HG03439 (cell line): ENCODE data around the gene HTR3B.

Source experiments
- ATAC-seq: cut with Tn5 transposase; IDR thresholded peaks from one replicate; pipeline ENCODE4 v1.9.1; 2021; ENCODE audit warnings: mild to moderate bottlenecking, moderate library complexity; ENCODE audit not compliant: unreplicated experiment

HTR3B gene

DNA sequence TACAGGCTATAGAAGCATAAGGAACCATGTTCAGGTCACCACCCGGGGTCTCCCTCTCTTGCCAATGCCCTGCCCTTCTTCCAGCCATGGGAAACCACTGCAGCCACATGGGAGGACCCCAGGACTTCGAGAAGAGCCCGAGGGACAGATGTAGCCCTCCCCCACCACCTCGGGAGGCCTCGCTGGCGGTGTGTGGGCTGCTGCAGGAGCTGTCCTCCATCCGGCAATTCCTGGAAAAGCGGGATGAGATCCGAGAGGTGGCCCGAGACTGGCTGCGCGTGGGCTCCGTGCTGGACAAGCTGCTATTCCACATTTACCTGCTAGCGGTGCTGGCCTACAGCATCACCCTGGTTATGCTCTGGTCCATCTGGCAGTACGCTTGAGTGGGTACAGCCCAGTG is 84.8 kb downstream of the HTR3B start:
- ATAC-seq, result no peak

DNA sequence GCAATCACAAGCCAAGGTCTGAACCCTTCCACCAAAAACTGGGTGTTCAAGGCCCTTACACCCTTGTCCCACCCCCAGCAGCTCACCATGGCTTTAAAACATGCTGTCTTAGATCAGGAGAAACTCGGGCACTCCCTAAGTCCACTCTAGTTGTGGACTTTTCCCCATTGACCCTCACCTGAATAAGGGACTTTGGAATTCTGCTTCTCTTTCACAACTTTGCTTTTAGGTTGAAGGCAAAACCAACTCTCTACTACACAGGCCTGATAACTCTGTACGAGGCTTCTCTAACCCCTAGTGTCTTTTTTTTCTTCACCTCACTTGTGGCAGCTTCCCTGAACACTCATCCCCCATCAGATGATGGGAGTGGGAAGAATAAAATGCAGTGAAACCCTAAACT is 85.3 kb downstream of the HTR3B start:
- ATAC-seq, result no peak

DNA sequence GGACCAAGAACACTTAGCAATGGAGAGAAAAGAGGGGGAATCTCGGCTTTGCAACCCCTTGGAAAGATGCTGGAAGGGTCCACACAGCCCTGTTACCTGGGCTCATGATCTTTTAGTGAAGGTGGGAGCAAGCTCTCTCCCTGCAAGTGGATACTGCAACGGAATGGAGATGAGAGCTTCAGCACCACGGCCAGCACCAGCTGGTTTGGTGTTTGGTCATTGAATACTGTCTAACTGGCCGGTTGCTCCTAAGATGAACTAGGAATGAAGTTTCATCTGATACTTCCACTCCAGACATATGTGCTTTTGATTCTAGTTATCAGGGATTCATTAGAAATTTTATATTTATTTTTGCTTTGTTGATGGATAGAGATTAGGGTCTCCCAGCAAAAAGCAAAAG is 86.6 kb downstream of the HTR3B start:
- ATAC-seq, result no peak

DNA sequence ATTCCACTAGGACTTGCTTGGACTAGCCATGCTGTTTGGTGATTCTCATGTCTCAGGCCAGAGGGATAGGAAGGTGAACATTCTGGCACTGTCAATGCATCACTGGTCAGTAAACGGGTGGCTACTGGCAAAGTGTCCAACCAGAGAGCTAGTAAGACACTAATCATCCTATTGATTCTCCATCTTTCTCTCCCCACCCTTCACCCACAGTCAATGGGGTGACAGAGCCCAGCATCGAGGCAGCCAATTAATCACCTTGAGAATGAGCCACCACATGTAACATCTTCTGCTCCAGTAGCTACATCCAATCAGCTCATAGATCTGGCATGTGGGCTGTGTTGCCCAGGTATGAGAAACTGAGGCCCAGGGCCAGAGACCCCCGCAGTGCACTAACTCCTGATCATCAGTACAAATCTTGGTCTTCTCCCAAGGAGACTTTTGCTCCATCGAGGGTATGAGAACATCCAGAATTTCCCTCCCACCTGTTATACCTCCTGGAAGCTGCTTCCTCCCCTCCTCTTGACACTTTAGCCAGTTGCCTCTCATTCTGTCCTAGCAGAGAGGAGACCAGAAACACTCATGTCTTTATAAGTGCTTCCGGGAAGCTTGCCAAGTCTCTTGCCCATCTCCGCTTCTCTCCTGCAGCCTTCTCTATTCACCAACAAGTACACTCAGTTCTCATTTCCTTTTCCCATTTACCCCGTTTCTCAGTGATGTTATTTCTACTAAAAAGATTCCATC is 87.3 kb downstream of the HTR3B start:
- no peak for ATAC-seq

DNA sequence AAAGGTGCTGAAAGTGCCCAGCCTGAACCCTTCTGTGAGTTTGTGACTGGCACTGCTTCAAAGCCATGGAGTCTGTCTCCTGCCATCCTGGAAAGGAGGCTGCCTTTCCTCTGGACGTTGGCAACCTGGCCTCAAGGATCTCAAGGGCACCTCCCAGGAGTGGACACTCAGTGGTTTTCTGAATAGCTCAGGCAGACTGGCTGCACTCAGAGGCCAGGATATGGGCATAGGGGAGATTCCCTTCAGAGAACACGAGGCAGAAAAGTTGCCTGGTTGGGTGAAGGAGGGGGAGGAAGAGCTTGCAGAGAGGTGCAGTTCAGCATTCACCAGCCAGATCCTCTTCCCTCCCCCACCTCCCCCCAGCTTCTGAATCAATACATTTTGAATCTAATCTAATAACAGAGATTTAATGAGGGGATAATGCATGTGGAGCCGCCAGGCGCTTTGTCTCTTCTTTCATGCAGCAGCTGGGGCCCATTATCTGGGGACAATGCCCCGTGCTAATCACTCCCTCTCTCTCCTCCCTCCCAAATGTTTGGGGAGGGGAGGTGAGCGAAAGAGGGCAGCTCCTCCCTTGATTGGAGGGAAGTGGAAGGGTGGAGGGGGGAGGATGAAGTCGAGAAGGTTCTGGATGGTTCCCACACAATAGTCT is 88.0 kb downstream of the HTR3B start:
- ATAC-seq, result no peak

DNA sequence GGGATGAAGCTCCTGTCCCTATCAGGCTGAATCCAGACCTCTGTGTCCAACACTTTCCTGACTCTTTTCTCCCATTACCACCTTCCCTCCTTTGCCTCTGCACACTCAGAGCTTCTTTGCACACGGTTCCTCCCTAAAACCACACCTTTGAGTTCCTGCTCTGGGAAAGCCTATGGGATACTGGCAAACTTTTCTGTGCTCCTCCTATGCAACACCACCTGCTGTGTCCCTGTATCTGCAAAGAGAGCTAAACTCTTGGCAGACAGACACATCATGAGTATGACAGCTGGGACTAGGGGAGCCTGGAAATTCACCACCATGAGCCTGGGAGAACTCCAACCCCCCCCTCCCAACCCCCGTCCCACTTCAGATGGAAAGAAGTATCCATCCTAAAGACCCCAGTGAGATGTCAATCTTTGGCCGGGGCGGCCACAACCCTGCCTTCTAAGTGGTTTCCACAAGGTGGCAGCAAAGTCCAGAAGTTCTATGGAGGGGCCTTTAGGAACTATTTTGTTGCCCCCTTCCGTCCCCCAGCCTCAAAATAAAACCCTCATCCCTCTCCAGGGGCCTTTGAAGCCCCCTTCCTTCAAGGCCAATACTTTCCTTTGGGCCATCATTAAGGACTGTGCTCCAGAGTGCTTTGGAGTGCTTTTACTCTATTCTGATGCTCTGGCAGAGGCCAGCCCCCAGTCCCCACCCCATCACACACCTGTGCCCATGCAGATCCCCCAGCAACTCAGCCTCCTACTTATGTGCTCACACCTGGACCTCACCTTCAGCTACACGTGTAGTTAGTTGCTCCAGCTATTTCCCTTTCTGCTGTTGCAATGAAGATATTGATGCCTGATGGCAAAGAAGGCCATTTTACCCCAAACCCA is 89.7 kb downstream of the HTR3B start:
- no peak for ATAC-seq
